BLaER1 treated with 17β-estradiol and CSF1 and Interleukin-3, amounts not matched to agents 10 nM and 100 nM (cell line): ENCODE data around the gene ZNF423.
A peak's percentile ranks its signal among the peaks of the same experiment; 100 is the strongest.

Source experiments
- H3K27ac ChIP-seq, 11 experiments: shearing (Covaris generic); formaldehyde crosslinking; 2 replicates each; pipeline ENCODE4 v1.8.1; 2022
- H3K27me3 ChIP-seq, 11 experiments: shearing (Covaris generic); formaldehyde crosslinking; 2 replicates each; pipeline ENCODE4 v1.8.1; 2022
- H3K36me3 ChIP-seq, 11 experiments: shearing (Covaris generic); formaldehyde crosslinking; 2 replicates each; pipeline ENCODE4 v1.8.1; 2022
- H3K4me1 ChIP-seq, 10 experiments: shearing (Covaris generic); formaldehyde crosslinking; 2 replicates each; pipeline ENCODE4 v1.8.1; 2022
- H3K4me2 ChIP-seq, 11 experiments: shearing (Covaris generic); formaldehyde crosslinking; 2 replicates each; pipeline ENCODE4 v1.8.1; 2022
- H3K4me3 ChIP-seq, 10 experiments: shearing (Covaris generic); formaldehyde crosslinking; 2 replicates each; pipeline ENCODE4 v1.8.1; 2022
- H3K9ac ChIP-seq, 11 experiments: shearing (Covaris generic); formaldehyde crosslinking; 2 replicates each; pipeline ENCODE4 v1.8.1; 2022
- H3K9me3 ChIP-seq, 11 experiments: shearing (Covaris generic); formaldehyde crosslinking; replicated peaks in 1 of 11; 2 replicates each; pipeline ENCODE4 v1.8.1; 2022
- H4K20me1 ChIP-seq, 11 experiments: shearing (Covaris generic); formaldehyde crosslinking; 2 replicates each; pipeline ENCODE4 v1.8.1; 2022
- Cebpa-rat ChIP-seq, 11 experiments: shearing (Covaris generic); IDR thresholded peaks; 2 replicates each; pipeline ENCODE4 v1.8.1; 2022

ZNF423 gene

DNA sequence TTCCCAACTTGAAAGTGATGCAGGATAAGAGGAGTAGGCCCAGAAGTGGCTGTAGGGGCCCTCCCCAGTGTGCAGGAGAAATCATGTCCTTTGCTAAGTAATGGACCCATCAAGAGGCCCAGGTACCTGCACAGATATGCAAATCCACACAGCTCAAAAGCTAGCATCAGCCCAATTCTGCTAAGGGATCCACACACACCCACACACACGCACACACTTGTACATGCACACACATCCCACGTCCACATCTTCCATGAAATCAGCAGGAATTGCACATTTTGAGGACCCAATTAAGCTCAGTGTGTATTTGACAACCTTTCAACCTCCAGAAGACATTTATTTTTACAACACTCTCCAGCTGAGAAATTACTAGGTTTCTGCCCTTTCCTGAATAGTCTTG is 297.5 kb downstream of the ZNF423 start:
- peaks cover 0 to 6% (median 0%) of the 10 kb centered on the region in 11 experiments; a peak in 1 of 22 replicates for H3K36me3 ChIP-seq
- peak overlapping the region in 3 of 11 experiments; percentile 85 to 94 (median 89); a peak in 3 of 22 replicates for H3K4me2 ChIP-seq
- H4K20me1 ChIP-seq = peaks cover 0 to 7% (median 0%) of the 10 kb centered on the region in 11 experiments; a peak in 3 of 22 replicates
- H3K9ac ChIP-seq = no peak overlapping the region
- H3K27me3 ChIP-seq = no peaks in the 10 kb centered on the region
- H3K4me1 ChIP-seq = peaks cover 11 to 34% (median 23%) of the 10 kb centered on the region in 10 experiments; a peak in 19 of 20 replicates
- no peak overlapping the region for H3K4me3 ChIP-seq
- TF ChIP-seq Cebpa-rat (IDR thresholded peaks at IDR 0.05) = no peak
- H3K27ac ChIP-seq = no peak overlapping the region
- no peaks in the 10 kb centered on the region for H3K9me3 ChIP-seq

DNA sequence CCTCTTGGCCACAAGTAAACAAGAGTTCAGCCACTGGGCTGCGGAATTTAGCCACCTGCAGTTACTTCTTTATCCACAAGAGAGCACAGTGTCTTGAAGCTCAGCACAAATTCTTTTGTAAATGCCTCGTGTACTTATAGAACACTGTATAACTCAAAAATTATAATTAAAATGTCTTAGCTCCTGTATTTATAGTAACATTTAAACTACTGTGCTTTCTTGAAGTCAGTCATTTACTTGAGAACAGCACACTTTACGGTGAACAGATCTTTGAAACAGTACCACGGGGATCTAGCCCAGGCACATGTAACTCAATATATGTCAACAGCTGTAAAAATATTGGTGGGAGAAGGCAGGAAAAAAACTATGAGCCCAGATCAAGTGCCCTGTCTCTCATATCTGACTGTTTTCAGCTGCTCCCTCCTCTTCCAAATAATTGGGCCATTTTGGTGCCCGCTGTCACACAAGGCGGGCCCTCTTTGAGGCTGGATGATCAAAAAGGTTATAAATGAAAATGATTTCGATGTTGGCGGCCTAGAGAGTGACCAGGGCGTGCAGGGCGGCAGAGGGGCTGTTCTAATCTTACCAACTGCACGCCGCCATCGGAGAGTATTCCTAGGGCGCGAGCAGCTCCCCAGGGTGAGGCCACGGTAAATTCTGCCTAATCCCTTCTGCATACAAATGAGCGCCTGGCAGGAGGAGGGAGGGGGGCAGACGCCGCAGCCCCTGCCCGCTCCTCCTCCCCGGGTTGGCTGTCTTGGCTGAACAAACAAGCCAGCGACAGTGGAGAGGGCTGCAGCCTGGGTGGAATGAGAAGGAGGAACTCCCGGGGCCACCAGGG is 299.1 kb downstream of the ZNF423 start:
- TF ChIP-seq Cebpa-rat (IDR thresholded peaks at IDR 0.05) = no peak
- Histone ChIP-seq H3K9me3 (no peaks in the 10 kb centered on the region), H3K4me1 (peaks cover 11 to 40% (median 30%) of the 10 kb centered on the region in 10 experiments; a peak in 19 of 20 replicates), H3K27me3 (no peaks in the 10 kb centered on the region), H4K20me1 (peaks cover 0 to 7% (median 0%) of the 10 kb centered on the region in 11 experiments; a peak in 5 of 22 replicates), H3K4me2 (peak overlapping the region; percentile 68 to 94 (median 82)), H3K27ac (peak overlapping the region in 6 of 11 experiments; percentile 5 to 20 (median 9); a peak in 3 of 22 replicates), H3K9ac (peak overlapping the region in 8 of 11 experiments; percentile 2 to 61 (median 40); a peak in 12 of 22 replicates), H3K4me3 (peak overlapping the region in 6 of 10 experiments; percentile 10 to 31 (median 25); a peak in 5 of 20 replicates), H3K36me3 (peaks cover 0 to 6% (median 0%) of the 10 kb centered on the region in 11 experiments; a peak in 1 of 22 replicates)

GRCh38 chr16:49556249-49556605 is 299.7 kb downstream of the ZNF423 start:
- no peak overlapping the region for H3K4me3 ChIP-seq
- H3K9ac ChIP-seq = no peak overlapping the region
- H3K27ac ChIP-seq = no peak overlapping the region
- no peak for TF ChIP-seq Cebpa-rat (IDR thresholded peaks at IDR 0.05)
- H3K36me3 ChIP-seq = peaks cover 0 to 6% (median 0%) of the 10 kb centered on the region in 11 experiments; a peak in 1 of 22 replicates
- peak overlapping the region in 10 of 11 experiments; percentile 68 to 94 (median 83); a peak in 16 of 22 replicates for H3K4me2 ChIP-seq
- H3K4me1 ChIP-seq = peaks cover 11 to 44% (median 31%) of the 10 kb centered on the region in 10 experiments; a peak in 19 of 20 replicates
- H4K20me1 ChIP-seq = peaks cover 0 to 9% (median 0%) of the 10 kb centered on the region in 11 experiments; a peak in 5 of 22 replicates
- H3K9me3 ChIP-seq = no peaks in the 10 kb centered on the region
- no peaks in the 10 kb centered on the region for H3K27me3 ChIP-seq

DNA sequence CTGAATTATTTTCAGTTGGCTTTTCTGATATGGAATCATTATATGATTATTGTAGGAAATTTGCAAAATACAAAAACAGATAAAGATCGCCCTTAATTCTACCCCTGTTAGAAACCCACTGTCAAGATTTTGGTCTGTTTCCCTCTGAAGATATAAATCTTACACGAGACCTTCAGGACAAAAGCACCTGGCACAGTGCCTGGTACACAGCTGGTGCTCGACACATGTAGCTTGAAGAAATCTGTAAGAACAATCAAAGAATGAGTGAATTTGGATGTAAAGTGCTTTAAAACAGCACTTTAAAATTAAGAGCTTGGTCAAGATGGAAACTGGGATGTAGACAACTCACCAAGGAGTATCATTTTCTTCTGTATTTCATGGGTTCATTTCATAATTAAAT is 301.2 kb downstream of the ZNF423 start:
- H3K4me1 ChIP-seq = peaks cover 11 to 52% (median 36%) of the 10 kb centered on the region in 10 experiments; a peak in 19 of 20 replicates
- H3K9ac ChIP-seq = no peak overlapping the region
- peaks cover 0 to 6% (median 0%) of the 10 kb centered on the region in 11 experiments; a peak in 1 of 22 replicates for H3K36me3 ChIP-seq
- no peak for TF ChIP-seq Cebpa-rat (IDR thresholded peaks at IDR 0.05)
- H3K9me3 ChIP-seq = no peaks in the 10 kb centered on the region
- peaks cover 0 to 21% (median 0%) of the 10 kb centered on the region in 11 experiments; a peak in 5 of 22 replicates for H4K20me1 ChIP-seq
- no peak overlapping the region for H3K27ac ChIP-seq
- H3K4me3 ChIP-seq = no peak overlapping the region
- no peaks in the 10 kb centered on the region for H3K27me3 ChIP-seq
- H3K4me2 ChIP-seq = no peak overlapping the region

GRCh38 chr16:49552313-49552928 is 303.5 kb downstream of the ZNF423 start:
- peaks cover 0 to 29% (median 0%) of the 10 kb centered on the region in 11 experiments; a peak in 5 of 22 replicates for H4K20me1 ChIP-seq
- 0 out of 22 replicates have a peak overlapping the region, but pooled peaks of 1 of the 11 experiments have one; percentile 9 for H3K9ac ChIP-seq
- no peak overlapping the region for H3K4me3 ChIP-seq
- peaks cover 0 to 6% (median 0%) of the 10 kb centered on the region in 11 experiments; a peak in 1 of 22 replicates for H3K36me3 ChIP-seq
- H3K27ac ChIP-seq = no peak overlapping the region
- peaks cover 8 to 42% (median 27%) of the 10 kb centered on the region in 10 experiments; a peak in 19 of 20 replicates for H3K4me1 ChIP-seq
- peak overlapping the region in 7 of 11 experiments; percentile 10 to 56 (median 33); a peak in 11 of 22 replicates for H3K4me2 ChIP-seq
- H3K27me3 ChIP-seq = no peaks in the 10 kb centered on the region
- TF ChIP-seq Cebpa-rat (IDR thresholded peaks at IDR 0.05) = no peak
- H3K9me3 ChIP-seq = no peaks in the 10 kb centered on the region

DNA sequence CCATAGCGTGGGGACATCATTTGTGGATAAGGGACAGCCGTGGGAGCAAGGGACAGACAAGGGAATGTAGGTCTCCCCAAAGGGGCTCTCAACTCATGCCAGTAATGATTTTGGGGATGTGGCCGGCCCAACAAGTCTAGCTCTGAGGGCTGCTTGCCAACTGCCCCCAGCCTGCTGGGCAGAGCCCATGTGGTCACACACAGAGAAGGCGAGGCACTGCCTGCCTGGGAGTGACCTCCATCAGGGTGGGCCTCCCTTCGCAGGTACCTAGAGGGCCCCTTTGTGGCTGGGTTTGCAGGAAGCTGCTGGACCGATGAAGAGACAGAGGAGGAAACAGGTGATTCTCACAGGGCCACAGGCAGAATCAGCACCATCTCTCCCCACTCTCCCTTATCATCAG is 305.2 kb downstream of the ZNF423 start:
- peaks cover 0 to 31% (median 0%) of the 10 kb centered on the region in 11 experiments; a peak in 5 of 22 replicates for H4K20me1 ChIP-seq
- H3K36me3 ChIP-seq = peaks cover 0 to 6% (median 0%) of the 10 kb centered on the region in 11 experiments; a peak in 1 of 22 replicates
- peaks cover 0 to 25% (median 11%) of the 10 kb centered on the region in 10 experiments; a peak in 13 of 20 replicates for H3K4me1 ChIP-seq
- no peaks in the 10 kb centered on the region for H3K9me3 ChIP-seq
- no peaks in the 10 kb centered on the region for H3K27me3 ChIP-seq
- H3K9ac ChIP-seq = no peak overlapping the region
- H3K27ac ChIP-seq = no peak overlapping the region
- no peak for TF ChIP-seq Cebpa-rat (IDR thresholded peaks at IDR 0.05)
- H3K4me3 ChIP-seq = no peak overlapping the region
- 0 out of 22 replicates have a peak overlapping the region, but pooled peaks of 1 of the 11 experiments have one; percentile 5 for H3K4me2 ChIP-seq

DNA sequence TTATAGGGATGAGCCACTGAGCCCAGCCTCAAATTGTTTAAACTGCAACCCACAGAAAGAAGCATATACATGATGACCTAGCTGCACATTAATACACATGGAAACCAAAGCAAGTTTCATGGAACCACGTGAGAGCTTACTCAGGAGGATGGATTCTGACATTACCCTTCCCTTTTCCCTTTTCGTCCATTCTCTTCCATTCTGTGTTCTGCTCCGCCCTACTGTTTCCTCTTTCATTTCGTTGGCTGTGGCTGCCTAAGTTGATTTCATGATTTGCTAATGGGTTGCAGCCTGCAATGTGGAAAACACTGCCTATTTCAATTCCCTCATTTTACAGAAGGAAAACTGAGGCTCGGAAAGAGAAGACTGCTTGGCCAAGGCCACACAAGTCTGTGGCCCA is 305.8 kb downstream of the ZNF423 start:
- Histone ChIP-seq H3K27me3 (no peaks in the 10 kb centered on the region), H4K20me1 (peaks cover 0 to 34% (median 0%) of the 10 kb centered on the region in 11 experiments; a peak in 5 of 22 replicates)
- no peak for TF ChIP-seq Cebpa-rat (IDR thresholded peaks at IDR 0.05)

DNA sequence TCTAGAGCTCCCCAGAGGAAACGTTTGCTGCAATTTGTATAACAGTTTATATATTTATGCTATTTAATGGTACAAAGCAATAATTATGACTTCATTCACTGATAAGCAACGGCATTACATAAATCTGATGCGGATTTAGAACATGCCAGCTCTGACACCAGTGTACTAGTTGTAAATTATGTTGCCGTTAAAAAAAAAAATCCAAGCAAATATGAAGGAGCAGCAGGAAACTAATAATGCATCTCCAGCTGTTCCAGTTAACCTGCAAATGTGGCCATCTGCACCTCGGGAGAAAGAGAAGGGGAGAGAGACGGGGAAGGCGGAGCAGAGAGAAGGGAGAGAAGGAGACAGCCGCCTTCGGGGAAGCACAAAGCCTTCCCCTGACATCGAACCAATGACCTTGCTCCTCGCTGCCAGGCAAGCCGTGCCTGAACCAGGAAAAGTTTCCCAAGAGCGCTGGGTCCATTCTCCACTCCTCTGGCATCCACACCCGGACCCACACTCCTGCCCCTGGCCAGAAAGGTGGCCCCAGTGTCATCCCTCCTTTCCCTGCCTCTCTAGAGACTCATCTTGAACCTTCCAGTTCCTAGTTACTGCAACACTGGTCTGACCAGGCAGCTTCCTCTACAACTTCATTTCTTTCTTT is 307.5 kb downstream of the ZNF423 start:
- Histone ChIP-seq H3K9ac (no peak overlapping the region), H3K36me3 (peaks cover 0 to 6% (median 0%) of the 10 kb centered on the region in 11 experiments; a peak in 2 of 22 replicates), H4K20me1 (peaks cover 0 to 41% (median 0%) of the 10 kb centered on the region in 11 experiments; a peak in 5 of 22 replicates), H3K9me3 (no peaks in the 10 kb centered on the region), H3K4me3 (no peak overlapping the region), H3K27ac (no peak overlapping the region), H3K4me1 (peaks cover 0 to 25% (median 11%) of the 10 kb centered on the region in 10 experiments; a peak in 13 of 20 replicates), H3K4me2 (no peak overlapping the region), H3K27me3 (no peaks in the 10 kb centered on the region)
- no peak for TF ChIP-seq Cebpa-rat (IDR thresholded peaks at IDR 0.05)

More for the DNA sequence above, 305.8 kb downstream of the ZNF423 start:
- Histone ChIP-seq H3K4me2 (no peak overlapping the region), H3K27ac (no peak overlapping the region), H3K9me3 (no peaks in the 10 kb centered on the region), H3K36me3 (peaks cover 0 to 6% (median 0%) of the 10 kb centered on the region in 11 experiments; a peak in 1 of 22 replicates), H3K9ac (no peak overlapping the region), H3K4me1 (peaks cover 0 to 25% (median 11%) of the 10 kb centered on the region in 10 experiments; a peak in 13 of 20 replicates), H3K4me3 (no peak overlapping the region)
